ENCODE measurements around the gene FBN2. TPM values are rescaled to one million over a fixed set of nuclear protein-coding genes. Genes with fewer than 3 reads are reported as not detected.
A peak's percentile ranks its signal among the peaks of the same experiment; 100 is the strongest.

The FBN2 gene
- total RNA-seq, 3 donors from 2014 or later (not counting 1 experiment from before 2014, with no cell fraction given), result 0.31 to 0.70 (median 0.58) TPM

GRCh38 chr5:128498844-128499455 lies 39.1 kb downstream of the FBN2 start:
- no peaks in the 10 kb centered on the region for H3K4me1 Mint-ChIP-seq
- no peaks in the 10 kb centered on the region for H3K4me1 ChIP-seq (ENCODE audit: control insufficient read depth, insufficient read depth, low read length)
- H3K27ac Mint-ChIP-seq, result no peak overlapping the region
- intact Hi-C loops (cut with micrococcal nuclease), result no loop called here
- no peak for ATAC-seq
- no peaks in the 10 kb centered on the region for H3K27me3 ChIP-seq (ENCODE audit: control insufficient read depth, insufficient read depth, low read length)
- H3K36me3 ChIP-seq (ENCODE audit: control insufficient read depth, insufficient read depth, low read length), result no peaks in the 10 kb centered on the region
- WGBS (ENCODE audit: insufficient coverage), result no CpG with 5 or more reads among the region's 5 CpGs
- no peaks in the 10 kb centered on the region for H3K36me3 Mint-ChIP-seq
- H3K4me3 Mint-ChIP-seq, result no peak overlapping the region
- H3K9me3 ChIP-seq (ENCODE audit: control insufficient read depth, insufficient read depth, low read length), result peaks cover 2% of the 10 kb centered on the region
- peaks cover 4 to 16% of the 10 kb centered on the region in 2 donors for H3K9me3 Mint-ChIP-seq
- TF ChIP-seq, protein P1, sequence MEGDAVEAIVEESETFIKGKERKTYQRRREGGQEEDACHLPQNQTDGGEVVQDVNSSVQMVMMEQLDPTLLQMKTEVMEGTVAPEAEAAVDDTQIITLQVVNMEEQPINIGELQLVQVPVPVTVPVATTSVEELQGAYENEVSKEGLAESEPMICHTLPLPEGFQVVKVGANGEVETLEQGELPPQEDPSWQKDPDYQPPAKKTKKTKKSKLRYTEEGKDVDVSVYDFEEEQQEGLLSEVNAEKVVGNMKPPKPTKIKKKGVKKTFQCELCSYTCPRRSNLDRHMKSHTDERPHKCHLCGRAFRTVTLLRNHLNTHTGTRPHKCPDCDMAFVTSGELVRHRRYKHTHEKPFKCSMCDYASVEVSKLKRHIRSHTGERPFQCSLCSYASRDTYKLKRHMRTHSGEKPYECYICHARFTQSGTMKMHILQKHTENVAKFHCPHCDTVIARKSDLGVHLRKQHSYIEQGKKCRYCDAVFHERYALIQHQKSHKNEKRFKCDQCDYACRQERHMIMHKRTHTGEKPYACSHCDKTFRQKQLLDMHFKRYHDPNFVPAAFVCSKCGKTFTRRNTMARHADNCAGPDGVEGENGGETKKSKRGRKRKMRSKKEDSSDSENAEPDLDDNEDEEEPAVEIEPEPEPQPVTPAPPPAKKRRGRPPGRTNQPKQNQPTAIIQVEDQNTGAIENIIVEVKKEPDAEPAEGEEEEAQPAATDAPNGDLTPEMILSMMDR (IDR thresholded peaks at IDR 0.05), result no peak
- peak in 1 of 2 donors; percentile 7 for DNase-seq
- no peak overlapping the region for H3K4me3 ChIP-seq (ENCODE audit: low read length)
- H3K27me3 Mint-ChIP-seq (ENCODE audit: low read depth in 2 of 2), result no peaks in the 10 kb centered on the region
- H3K27ac ChIP-seq (ENCODE audit: low read length), result no peak overlapping the region

DNA sequence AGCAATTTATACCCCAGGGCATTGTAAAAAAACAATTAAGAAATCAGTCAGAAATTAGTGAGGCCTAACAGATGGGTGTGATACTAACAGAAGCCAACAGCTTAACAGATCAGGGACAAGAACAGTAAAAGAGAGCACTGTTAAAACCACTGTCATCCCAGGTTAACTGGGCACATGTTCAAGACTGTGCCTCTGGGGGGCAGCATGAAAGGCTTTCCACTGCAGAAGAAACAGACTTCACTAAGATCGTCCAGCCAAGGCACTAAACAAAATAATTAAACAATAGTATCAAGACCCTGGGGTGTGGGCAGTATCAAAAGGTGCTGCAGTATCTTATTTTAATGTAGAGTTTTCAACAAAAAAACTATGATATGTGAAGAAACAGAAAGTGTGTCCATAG lies 43.5 kb downstream of the FBN2 start:
- no peak overlapping the region for H3K27ac ChIP-seq (ENCODE audit: low read length)
- no peaks in the 10 kb centered on the region for H3K9me3 ChIP-seq (ENCODE audit: control insufficient read depth, insufficient read depth, low read length)
- Mint-ChIP-seq H3K4me1 (no peaks in the 10 kb centered on the region), H3K9me3 (peaks cover 6 to 8% of the 10 kb centered on the region in 2 donors), H3K27ac (no peak overlapping the region), H3K36me3 (no peaks in the 10 kb centered on the region), H3K27me3 (ENCODE audit: low read depth in 2 of 2) (no peaks in the 10 kb centered on the region), H3K4me3 (no peak overlapping the region)
- no peak overlapping the region for H3K4me3 ChIP-seq (ENCODE audit: low read length)
- DNase-seq (no peak), ATAC-seq (no peak)
- no peaks in the 10 kb centered on the region for H3K4me1 ChIP-seq (ENCODE audit: control insufficient read depth, insufficient read depth, low read length)
- WGBS (ENCODE audit: insufficient coverage), result no CpG with 5 or more reads among the region's 1 CpG
- H3K27me3 ChIP-seq (ENCODE audit: control insufficient read depth, insufficient read depth, low read length), result no peaks in the 10 kb centered on the region
- intact Hi-C loops (cut with micrococcal nuclease), result no loop called here
- TF ChIP-seq, protein P1 (IDR thresholded peaks at IDR 0.05), result no peak
- no peaks in the 10 kb centered on the region for H3K36me3 ChIP-seq (ENCODE audit: control insufficient read depth, insufficient read depth, low read length)

- no peak overlapping the region for H3K27ac ChIP-seq (ENCODE audit: low read length)
- H3K4me3 ChIP-seq (ENCODE audit: low read length), result no peak overlapping the region
- Mint-ChIP-seq H3K9me3 (peaks cover 6 to 8% of the 10 kb centered on the region in 2 donors), H3K27me3 (ENCODE audit: low read depth in 2 of 2) (no peaks in the 10 kb centered on the region), H3K27ac (no peak overlapping the region), H3K4me3 (no peak overlapping the region), H3K36me3 (no peaks in the 10 kb centered on the region), H3K4me1 (no peaks in the 10 kb centered on the region)
- H3K27me3 ChIP-seq (ENCODE audit: control insufficient read depth, insufficient read depth, low read length), result no peaks in the 10 kb centered on the region
- TF ChIP-seq, protein P1 (IDR thresholded peaks at IDR 0.05), result no peak
- H3K4me1 ChIP-seq (ENCODE audit: control insufficient read depth, insufficient read depth, low read length), result no peaks in the 10 kb centered on the region
- intact Hi-C loops (cut with micrococcal nuclease), result no loop called here
- no peak for DNase-seq
- WGBS (ENCODE audit: insufficient coverage), result 94% methylated on average over 4 of the region's 4 CpGs
- H3K36me3 ChIP-seq (ENCODE audit: control insufficient read depth, insufficient read depth, low read length), result no peaks in the 10 kb centered on the region
- no peaks in the 10 kb centered on the region for H3K9me3 ChIP-seq (ENCODE audit: control insufficient read depth, insufficient read depth, low read length)
- ATAC-seq, result no peak
Observed at GRCh38 chr5:128493657-128494329, 44.3 kb downstream of the FBN2 start.
